HG03520 (cell line): ENCODE results near the gene SAMHD1.
A peak's percentile ranks its signal among the peaks of the same experiment; 100 is the strongest.
"Not testable (repeated sequence)": the region's sequence is repeated elsewhere in the genome, so short reads cannot be mapped to it uniquely, and the experiment has no call there.

ENCODE experiments used
- ATAC-seq: cut with Tn5 transposase; IDR thresholded peaks from one replicate; pipeline ENCODE4 v1.9.1; 2021; ENCODE audit warnings: mild to moderate bottlenecking, moderate library complexity; ENCODE audit not compliant: unreplicated experiment

Gene SAMHD1

DNA sequence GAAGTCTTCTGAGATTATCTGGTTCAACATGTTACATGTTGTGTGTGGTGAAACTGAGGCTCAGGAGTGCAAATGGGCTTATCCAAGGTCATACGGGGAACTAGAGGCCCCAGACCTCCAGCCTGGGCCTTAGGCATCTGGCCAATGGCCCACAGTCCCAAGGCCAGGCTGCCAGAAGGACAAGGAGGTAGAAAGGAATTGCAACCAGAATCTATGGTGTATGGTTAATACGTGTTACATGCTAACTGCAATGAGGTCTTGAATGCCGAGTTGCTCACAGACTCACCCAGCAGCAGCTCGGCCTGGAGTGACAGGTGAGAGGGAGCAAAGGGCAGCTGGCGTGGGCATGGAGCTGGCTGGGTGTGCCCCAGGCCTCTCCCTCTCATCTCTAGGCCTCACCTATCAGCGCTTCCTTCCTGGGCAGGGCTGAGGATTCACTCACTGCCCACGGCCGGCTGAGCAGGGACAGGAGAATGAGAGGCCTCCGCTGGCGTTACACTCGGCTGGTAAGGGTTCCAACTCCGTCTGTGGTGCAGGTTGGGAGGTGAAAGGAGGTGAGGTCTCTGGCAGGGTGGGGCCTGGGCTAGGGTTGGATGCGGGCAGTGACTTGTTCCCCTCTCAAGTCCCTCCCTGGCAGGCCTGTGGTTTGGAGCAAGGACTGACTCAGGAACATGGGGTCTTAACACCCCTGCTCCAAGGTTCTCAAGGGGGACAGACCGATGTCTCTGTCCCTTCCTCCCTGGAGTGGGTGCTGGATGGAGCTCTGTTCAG lies 75.6 kb downstream of the SAMHD1 start, which contains the start of gene TLDC2:
Gene TLDC2, plus strand, starts transcription at position 437 of the 771 bp plus-strand sequence. Its CDS starts 37 bp downstream, at position 474.
- ATAC-seq = no peak

DNA sequence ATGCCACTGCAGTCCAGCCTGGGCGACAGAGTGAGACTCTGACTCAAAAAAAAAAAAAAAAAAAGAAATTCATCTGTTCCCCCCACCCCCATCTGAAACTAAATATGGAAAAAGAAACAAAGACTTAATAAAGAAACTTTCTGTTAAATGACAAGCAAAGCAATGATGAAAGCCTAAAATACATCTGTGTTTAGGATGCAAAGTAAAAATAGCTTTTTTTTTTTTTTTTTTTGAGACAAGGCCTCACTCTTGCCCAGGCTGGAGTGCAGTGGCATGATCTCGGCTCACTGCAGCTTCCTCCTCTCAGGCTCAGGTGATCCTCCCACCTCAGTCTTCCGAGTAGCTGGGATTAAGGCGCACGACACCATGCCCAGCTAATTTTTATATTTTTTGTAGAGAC lies 76.4 kb downstream of the SAMHD1 start:
- ATAC-seq = not testable (repeated sequence)

DNA sequence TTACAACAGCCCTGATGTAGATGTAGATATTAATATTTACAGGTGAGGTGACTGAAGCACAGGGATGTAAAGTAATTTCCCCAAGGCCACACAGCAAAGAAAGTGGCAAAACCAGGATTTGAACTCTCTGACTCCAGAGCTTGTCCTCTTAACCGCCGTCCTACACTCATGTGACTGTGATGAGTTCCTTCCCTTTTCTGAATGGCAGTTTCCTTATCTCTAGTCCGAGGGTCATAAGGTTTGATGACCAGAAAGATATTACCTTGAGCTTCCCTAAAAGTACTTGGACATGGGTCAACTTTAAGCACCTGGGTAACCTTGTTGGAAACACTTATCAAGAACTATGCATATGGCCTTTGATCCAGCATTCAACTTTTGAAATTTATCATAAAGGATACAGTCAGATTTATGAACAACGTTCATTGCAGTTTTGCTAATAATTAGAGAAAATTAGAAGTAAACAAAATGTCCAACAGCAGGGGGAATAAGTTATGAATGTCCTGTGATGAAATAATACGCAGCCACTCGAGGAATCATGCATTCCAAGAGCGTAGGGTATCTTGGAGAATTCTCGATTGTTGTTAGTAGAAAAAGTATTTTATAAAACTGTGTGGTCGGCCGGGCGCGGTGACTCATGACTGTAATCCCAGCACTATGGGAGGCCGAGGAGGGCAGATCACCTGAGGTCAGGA lies 77.9 kb downstream of the SAMHD1 start:
- no peak for ATAC-seq

DNA sequence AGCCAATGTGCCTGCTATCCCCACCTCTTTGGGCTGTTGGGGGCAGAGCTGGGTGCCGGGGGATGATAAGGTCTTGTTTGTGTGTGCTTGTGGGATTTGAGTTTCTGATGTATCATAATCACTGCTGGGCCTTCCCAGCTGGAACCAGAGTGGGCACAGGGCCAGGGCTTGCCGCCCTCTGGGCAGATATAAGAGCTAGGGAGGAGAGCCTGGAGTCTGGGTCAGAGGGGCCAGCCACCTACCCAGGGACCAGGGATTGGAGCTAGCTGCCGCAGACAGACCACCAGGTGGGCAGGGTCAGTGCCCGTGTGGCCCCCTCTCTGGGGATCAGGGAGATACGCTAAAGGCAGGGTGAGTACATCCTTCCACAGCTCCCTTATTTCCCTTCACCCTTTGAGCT lies 78.7 kb downstream of the SAMHD1 start:
- no peak for ATAC-seq

DNA sequence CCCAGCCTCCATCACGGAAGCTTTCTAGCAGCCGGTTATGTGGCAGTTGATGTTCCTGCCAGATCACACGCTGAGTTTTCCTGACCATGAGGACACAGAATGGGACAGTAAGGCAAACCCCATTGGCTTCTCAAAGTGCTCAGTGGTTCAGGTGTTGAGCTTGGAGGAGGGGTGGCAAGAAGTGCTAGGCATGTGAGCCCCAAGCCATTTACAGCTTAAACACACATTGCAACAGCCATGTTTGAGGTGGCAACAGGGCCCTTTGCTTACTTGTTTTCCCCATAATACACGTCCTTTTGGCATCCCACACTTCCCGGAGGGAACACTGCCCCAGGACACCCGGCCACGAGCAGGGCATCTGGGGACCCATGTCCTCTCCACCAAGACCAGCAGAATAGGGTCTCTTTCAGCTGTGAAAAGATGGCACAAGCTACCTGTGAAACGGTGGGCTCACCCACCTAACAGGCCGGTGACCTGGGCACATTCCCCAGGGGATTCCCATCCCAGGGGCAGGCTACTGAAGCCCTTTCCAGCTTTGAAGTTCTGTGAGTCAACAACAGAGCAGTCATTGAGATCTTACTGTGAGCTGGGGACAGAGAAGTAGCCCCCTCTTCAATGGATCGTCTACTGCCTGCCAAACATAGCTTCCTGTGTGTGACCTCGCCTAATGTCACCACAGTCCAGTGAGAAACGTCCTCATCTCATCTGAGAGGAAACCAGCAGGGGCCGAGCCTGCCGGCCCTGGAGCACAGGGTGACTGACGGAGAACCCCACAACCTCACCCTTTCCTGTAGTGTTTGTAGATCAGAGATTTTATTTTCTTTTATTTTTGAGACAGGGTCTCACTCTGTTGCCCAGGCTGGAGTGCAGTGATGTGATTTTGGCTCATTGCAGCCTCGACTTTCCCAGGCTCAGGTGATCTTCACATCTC lies 79.6 kb downstream of the SAMHD1 start:
- no peak for ATAC-seq

DNA sequence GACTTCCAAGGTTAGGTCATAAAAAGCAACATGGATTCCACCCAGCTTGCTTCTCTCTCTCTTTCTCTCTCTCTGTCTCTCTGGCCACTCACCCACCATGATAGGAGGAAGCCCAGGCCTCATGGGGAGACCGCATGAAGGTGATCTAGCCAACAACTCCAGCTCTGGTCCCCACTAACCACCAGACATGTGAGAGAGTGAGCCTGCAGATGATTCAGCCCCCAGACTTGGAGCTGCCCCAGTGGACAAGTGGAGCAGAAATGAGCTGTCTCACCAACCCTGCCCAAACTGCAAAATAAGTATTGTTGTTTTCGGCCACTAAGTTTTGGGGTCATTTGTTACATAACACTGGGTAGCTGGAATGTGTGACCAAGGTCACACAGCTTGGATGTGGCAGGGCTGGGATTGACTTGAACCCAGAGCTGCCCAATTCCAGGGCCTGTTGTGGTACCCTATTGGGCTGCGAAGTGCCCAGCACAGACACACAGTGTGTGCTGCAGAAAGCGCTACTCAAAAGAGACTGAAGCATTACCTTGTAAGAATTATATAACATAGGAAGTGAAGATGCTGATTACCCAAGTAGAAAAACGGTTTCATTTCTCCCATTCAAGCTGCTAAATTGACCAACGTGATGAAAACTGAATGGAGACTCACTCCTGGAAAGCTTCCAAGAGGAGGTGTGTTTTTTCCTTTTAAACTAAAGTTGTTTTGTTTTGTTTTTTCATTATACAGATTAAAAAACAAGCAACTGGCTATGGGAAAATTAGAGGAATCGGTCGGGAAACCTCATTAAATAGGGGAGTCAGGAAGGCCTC lies 84.6 kb downstream of the SAMHD1 start:
- ATAC-seq = no peak

DNA sequence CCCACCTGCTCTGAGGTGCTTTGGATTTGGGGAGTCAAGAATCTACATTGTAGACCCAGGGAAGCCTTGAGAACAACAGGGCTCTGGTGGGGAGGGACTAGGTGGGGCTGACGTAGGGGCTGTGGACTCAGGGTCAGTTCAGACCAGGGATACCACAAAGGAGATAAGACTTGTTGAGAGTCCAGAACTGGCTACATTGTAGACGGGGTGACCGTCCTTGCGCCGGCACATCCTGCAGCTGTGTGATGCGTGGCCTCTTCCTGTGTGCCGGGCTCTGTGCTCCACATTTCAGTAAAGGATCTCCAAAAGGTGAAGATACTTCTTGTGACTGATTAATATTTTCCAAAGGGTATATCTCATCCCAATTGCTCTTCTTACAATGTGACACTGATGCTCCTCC lies 85.3 kb downstream of the SAMHD1 start:
- ATAC-seq = no peak

DNA sequence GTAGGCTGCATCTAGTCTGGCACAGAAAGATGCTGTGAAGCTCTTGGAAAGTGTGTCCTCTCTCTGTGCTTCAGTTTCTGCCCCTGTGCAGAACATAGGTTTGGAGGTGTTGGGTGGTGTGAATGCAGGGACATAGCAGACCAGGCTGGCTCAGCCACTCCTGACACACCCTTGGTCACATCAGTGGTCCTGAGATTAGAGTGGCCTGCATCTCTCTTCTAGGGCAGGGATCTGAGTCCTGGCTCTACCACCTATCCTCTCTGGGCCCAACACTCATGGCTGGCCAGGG lies 85.7 kb downstream of the SAMHD1 start:
- ATAC-seq = no peak

DNA sequence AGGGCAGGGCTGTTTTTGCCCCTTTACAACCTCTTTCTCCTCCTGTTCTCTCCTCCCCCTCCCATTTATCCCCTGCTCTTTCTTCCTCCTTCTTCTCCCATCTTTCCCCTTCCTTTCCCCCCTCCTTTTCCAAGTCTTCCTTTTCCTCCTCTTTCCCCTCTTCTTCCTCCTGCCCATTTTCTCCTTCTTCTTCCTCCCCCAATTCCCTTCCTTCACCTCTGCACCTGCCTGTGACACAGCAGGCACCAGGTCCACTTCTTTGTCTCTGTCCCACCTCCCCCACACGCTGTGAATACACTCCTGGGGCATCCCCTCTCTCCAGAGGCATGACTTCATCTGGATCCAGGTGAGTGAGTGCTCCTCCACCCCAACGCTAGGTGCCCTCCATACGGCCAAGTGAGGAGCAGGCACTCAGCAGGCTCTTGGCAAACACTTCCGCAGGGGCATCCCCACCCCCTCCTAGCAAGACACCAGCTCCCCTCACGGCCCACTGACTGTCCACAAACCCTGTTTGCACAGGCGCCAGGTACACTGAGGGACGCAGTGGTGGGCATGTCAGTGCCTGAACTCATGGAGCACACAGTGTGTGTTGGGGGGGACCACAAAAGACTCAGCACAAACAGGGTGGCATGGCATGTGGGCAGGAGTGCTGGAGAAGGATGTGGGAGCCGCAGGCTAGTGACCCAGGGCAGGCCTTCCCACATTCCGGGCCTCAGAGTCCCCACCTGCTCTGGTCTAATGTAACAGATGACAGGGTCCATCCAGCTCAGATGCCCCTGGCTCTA lies 86.2 kb downstream of the SAMHD1 start:
- no peak for ATAC-seq

DNA sequence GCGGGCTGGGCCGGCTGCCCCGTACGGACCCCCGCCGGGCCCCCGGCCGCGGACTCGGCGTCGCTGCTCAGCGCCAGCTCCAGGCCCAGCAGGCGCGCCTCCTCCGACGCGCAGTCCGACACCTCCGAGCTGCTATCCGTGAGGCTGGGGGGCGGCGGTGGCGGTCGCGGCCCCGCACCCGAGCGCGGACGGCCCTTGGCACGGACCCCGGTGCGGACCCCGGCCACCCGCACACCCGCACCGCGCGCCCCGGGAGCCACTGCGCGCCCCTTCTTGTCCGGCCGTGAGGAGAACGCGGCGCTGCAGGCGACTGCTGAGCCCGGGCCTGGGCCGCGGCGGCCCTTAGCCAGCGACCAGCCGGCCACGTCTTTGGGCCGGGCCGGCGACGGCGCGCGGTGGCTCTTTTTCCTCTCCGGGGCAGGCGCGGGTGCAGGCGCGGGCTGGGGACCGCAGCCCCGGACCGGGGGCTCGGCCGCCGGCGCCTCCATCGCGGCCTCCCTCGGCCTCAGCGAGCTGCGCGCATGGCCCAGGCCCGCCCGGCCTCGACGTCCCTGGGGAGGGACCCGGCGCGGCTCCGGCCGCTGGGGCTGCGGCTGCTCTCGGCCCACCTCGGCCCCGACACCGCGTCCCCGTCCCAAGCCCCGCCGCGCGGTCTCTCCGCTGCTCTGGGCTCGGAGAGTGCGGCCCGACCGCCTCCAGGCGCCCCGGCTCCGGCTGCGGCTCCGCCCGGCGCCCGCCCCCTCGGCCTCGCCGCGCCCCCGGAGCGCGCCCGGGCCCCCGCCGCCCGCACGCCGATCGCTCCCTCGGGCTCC lies 88.4 kb downstream of the SAMHD1 start:
- peak; percentile 4 for ATAC-seq

DNA sequence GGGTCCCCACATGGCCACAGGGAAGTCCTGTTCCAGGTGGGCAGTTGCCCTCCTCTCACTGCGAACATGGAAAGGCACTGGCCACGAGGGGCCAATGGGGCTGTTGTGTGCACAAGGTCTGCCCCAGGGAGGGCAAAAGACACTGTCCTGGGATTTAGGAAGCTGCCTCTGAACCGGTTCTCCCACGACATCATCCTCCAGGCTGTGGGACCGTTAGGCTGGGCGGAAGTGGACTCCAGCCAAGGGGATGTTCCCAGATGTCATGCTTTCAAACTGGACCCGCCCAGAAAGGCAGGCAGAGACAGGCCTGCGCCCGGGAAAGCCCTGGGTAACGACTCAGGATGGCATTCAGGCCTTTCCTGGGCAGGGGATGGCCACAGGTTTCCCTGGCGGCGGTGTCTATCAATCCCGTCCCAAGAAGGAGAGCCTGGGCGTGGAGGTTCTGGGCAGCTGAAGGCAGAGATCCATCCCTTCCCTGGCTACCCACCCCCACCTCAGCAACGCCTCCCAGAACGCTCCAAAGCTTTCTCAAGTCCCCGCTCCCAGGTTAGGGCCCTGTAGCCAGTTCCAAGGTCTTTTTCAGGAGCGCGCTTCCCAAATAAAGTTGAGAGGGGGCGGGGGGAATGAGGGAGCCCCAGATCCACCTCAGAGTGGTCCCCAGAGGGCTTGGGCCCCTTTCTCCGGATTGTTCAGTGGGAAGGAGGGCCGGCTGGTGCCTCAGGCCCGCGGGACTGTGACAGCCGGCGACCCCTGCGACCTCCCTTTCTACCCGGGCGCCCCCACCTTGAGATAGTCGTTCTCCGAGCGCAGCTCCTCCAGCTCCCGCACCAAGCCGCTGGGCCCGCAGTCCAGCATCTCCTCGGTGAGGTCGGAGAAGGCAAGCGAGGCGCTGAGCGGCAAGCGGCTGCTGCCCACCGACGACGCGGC lies 89.4 kb downstream of the SAMHD1 start:
- no peak for ATAC-seq

DNA sequence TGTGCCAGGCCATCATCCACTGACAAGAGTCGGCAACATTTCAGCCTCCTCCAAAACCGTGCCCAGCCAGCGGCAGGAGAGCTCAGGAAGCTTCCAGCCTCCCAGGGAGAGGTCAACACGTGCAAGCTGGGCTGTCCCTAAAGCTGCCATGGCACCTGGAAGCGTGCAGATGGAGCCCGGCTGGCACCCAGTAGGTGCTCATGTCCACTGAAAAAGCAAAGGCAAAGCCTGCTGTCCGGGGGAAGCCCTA lies 90.0 kb downstream of the SAMHD1 start:
- ATAC-seq = no peak

DNA sequence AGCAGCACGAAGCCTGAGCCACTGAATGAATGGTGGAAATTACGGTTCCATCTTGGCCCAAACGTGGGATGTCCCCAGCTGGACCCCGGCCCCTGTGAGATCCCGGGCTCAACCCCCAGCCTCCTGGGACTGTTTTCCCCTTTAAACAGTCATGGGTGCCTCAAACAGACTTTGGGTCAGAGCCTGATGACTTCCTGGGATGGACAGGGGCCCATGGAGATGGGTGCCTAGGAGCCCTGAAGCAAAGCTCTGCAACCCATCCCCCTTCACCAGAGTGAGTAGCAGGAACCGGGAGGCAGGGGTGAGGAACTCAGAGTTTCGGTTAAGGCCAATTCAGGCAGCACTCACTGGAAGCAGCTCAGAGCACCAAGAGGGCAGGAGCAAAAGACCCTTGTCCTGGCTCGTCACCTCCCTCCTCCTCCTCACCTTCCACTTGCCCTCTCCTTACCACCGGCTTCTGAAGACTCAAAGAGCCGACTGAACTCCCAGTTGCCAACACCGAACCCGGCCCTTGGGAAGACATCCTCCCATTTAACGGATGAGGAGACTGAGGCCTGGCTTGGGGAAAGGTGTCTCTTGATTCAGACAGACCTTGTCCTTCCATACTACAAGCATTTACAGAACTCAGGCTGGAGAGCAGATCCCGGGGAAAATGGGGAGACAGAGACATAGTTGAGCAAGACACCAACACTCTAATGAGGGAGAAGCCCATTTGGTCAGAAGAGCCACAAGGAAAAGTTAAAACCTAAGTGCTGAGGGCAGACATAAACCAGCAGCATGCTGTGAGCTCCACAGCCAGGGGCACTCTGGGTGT lies 90.5 kb downstream of the SAMHD1 start:
- no peak for ATAC-seq

DNA sequence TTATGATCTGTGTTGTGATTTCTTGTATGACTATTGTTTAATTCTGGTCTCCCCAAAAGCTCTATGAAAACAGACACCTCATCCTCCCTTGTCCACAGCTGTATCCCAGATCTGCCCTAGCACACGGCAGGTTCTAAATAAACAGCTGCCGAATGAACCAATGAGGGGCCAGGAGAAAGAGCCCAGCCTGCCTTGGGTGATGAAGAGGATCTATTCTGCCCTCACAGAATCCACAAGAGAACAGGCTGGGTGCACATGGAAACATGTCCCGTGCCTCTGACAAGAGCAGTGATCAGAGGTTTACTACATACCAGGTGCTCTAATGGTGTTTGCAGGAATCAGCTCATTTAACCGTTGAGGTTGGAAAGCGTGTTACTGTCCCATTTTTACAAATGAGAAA lies 91.2 kb downstream of the SAMHD1 start:
- no peak for ATAC-seq

DNA sequence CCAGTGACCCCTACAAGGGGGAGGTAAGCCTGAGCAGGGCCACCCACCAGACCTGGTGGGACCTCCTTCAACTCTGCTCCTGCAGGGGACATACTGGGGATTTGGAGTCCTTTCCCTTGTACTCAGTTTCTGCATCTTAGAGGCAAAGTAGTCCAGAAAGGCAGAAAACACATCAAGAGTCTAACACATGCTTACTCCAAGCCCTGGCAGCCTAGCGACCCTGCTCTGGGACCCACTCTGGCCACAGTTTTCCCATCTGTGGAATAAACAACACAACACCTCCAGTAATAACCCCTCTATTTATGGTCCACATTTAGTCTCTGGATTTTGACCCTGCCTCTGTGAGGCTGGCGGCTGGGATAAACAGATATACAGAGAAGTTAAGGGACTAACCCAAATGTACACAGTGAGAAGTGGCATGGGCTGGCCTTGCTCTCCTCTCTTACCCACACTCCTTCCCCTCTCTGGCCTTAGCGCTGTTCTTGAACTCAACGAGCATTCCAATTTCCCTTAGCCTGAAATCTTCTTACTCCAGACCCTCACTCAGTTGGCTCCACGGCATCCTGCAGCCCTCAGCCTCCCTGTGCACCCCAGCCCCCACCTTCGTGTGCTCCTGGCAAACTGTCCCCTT lies 91.7 kb downstream of the SAMHD1 start:
- no peak for ATAC-seq

DNA sequence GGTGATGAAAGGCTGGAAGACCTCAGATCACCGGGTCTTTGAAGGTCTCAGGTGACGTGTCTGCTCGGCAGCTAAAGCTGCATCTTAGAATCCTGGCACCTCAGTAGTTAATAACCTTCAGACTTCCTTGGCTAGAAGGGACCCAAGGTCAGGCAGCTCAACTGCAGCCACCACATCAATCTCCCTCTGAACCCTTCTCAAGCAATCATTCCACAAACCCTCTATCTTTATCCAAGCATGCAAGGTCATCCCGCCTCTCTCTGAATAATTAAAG lies 92.3 kb downstream of the SAMHD1 start:
- no peak for ATAC-seq
